ENCODE measurements around the gene CCNJL.

- no peak for TF ChIP-seq POLR2AphosphoS5 (IDR thresholded peaks at IDR 0.05)
- no peak for TF ChIP-seq CTCF (IDR thresholded peaks at IDR 0.05)
- no peak for TF ChIP-seq POLR2A (IDR thresholded peaks at IDR 0.05)
Observed at GRCh38 chr5:160209917-160210316, 102.4 kb downstream of the CCNJL start.

All from sigmoid colon (tissue), 4 donors.